Uterus (tissue), 2 donors: ENCODE measurements around the gene PLPP7.

Experiments
- POLR2A ChIP-seq, 2 donors: fragments of 450-650 bp; IDR thresholded peaks; one replicate each; pipeline ENCODE4 v1.6.1; 2016; ENCODE audit warnings: antibody characterized with exemption in 2 of 2, mild to moderate bottlenecking in 1 of 2, moderate library complexity in 1 of 2
- TF ChIP-seq, protein P1 (sequence below), 4 experiments: fragments of 200-600 bp in 2 of 4; fragments of 450-650 bp in 2 of 4; sonication (generic) in 2 of 4; IDR thresholded peaks; one replicate each; pipeline ENCODE4 v1.5.1; 2016 to 2019; ENCODE audit warnings: antibody characterized with exemption in 4 of 4, mild to moderate bottlenecking in 2 of 4, moderate library complexity in 1 of 4

DNA sequence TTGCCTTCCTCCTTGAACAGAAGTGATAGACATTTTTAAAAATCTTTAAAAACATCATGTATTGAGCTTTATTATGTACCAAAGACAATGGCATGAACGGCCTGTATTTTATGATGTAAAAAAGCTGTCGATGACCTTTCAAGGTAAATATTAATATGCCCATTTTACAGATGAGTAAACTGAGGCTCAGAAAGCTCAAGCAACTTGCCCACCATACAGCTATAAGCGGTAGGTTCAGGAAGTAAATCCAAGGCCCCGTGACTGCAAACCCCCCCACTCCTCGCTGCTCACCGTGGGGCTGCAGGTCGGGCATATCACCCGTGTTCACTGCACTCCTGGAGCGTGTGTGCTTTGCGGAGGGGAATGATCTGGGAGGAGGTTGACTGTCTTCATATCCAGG, 3.4 kb downstream of the PLPP7 start:
- TF ChIP-seq, protein P1, sequence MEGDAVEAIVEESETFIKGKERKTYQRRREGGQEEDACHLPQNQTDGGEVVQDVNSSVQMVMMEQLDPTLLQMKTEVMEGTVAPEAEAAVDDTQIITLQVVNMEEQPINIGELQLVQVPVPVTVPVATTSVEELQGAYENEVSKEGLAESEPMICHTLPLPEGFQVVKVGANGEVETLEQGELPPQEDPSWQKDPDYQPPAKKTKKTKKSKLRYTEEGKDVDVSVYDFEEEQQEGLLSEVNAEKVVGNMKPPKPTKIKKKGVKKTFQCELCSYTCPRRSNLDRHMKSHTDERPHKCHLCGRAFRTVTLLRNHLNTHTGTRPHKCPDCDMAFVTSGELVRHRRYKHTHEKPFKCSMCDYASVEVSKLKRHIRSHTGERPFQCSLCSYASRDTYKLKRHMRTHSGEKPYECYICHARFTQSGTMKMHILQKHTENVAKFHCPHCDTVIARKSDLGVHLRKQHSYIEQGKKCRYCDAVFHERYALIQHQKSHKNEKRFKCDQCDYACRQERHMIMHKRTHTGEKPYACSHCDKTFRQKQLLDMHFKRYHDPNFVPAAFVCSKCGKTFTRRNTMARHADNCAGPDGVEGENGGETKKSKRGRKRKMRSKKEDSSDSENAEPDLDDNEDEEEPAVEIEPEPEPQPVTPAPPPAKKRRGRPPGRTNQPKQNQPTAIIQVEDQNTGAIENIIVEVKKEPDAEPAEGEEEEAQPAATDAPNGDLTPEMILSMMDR (IDR thresholded peaks at IDR 0.05) = no peak
- no peak for TF ChIP-seq POLR2A (IDR thresholded peaks at IDR 0.05)
